H1 (cell line): ENCODE data around the gene ABCB10. TPM values are rescaled to one million over a fixed set of nuclear protein-coding genes. Genes with fewer than 3 reads are reported as not detected.

Experiments used
- CTCF ChIA-PET: fragments of 300-600 bp; sonication (Branson Sonifier 250); formaldehyde crosslinking; loops from one replicate; lab custom pipeline; 2021; ENCODE audit not compliant: partially characterized antibody; lab: Charles Lee
- POLR2A ChIA-PET: fragments of 300-600 bp; sonication (Branson Sonifier 250); formaldehyde crosslinking; loops from one replicate; lab custom pipeline; 2021; ENCODE audit warnings: inconsistent platforms; ENCODE audit not compliant: partially characterized antibody; lab: Charles Lee
- DNase-seq, 2 experiments: peaks; one replicate each; pipeline versions ENCODE4 v3.0.0 to v3.0.0-alpha.2; 2010 to 2022; ENCODE audit warnings: low spot score in 2 of 2, low read depth in 1 of 2, mixed read lengths in 1 of 2
- FAIRE-seq: peaks from 2 replicates; lab custom pipeline; 2011; peaks lifted over from hg19 to GRCh38; lab: Jason Lieb, UNC
- H2AFZ ChIP-seq: 2 replicates; pipeline ENCODE4 v1.8.1; 2012; ENCODE audit warnings: low read length, inconsistent platforms
- H2AK5ac ChIP-seq: 2 replicates; pipeline ENCODE4 v1.6.1; 2013; ENCODE audit warnings: low read depth, low read length
- H2BK120ac ChIP-seq: replicated peaks from 2 replicates; pipeline ENCODE3; 2013; ENCODE audit warnings: low read depth, low read length, inconsistent platforms
- H2BK12ac ChIP-seq: 2 replicates; pipeline ENCODE4 v1.6.1; 2013; ENCODE audit warnings: low read depth, low read length
- H2BK15ac ChIP-seq: 2 replicates; pipeline ENCODE4 v1.6.1; 2013; ENCODE audit warnings: low read length
- H2BK20ac ChIP-seq: 2 replicates; pipeline ENCODE4 v1.6.1; 2013; ENCODE audit warnings: low read length
- H2BK5ac ChIP-seq: 2 replicates; pipeline ENCODE4 v1.6.1; 2013; ENCODE audit warnings: low read depth, low read length
- H3K14ac ChIP-seq: 2 replicates; pipeline ENCODE4 v1.6.1; 2013; ENCODE audit warnings: inconsistent platforms; ENCODE audit not compliant: insufficient read length
- H3K18ac ChIP-seq: 2 replicates; pipeline ENCODE4 v1.6.1; 2013; ENCODE audit warnings: low read length; ENCODE audit errors: extremely low read depth
- H3K23ac ChIP-seq: 2 replicates; pipeline ENCODE4 v1.6.1; 2013; ENCODE audit warnings: inconsistent platforms; ENCODE audit not compliant: insufficient read length
- H3K23me2 ChIP-seq: 2 replicates; pipeline ENCODE4 v1.6.1; 2013; ENCODE audit warnings: low read depth, low read length
- H3K27ac ChIP-seq: 2 replicates; pipeline ENCODE4 v1.6.1; 2011; ENCODE audit warnings: low read depth, low read length, inconsistent platforms
- H3K27me3 ChIP-seq, 4 experiments: replicated peaks in 1 of 4; 1 replicate in 1 of 4; 2 replicates in 3 of 4; pipeline versions ENCODE4 v1.6.1 to v1.8.1; 2011 to 2013; ENCODE audit warnings: low read length in 3 of 4, mild to moderate bottlenecking in 3 of 4, inconsistent platforms in 2 of 4, mixed read lengths in 2 of 4, moderate library complexity in 1 of 4; ENCODE audit not compliant: control insufficient read depth in 3 of 4, insufficient read depth in 3 of 4; ENCODE audit errors: extremely low read depth in 1 of 4
- H3K36me3 ChIP-seq, 4 experiments: 2 replicates each; pipeline versions ENCODE4 v1.6.1 to v1.8.1; 2011 to 2013; ENCODE audit warnings: mild to moderate bottlenecking in 4 of 4, low read length in 3 of 4, moderate library complexity in 2 of 4, control low read depth in 1 of 4, inconsistent platforms in 1 of 4; ENCODE audit not compliant: insufficient read depth in 4 of 4, control insufficient read depth in 2 of 4
- H3K4ac ChIP-seq: replicated peaks from 2 replicates; pipeline ENCODE3; 2013; ENCODE audit warnings: low read length, low read depth, mixed read lengths, inconsistent platforms; ENCODE audit not compliant: insufficient read length
- H3K4me1 ChIP-seq, 4 experiments: replicated peaks in 1 of 4; 1 replicate in 1 of 4; 2 replicates in 3 of 4; pipeline versions ENCODE4 v1.6.1 to v1.8.1; 2011 to 2013; ENCODE audit warnings: low read length in 3 of 4, inconsistent platforms in 2 of 4, mixed read lengths in 1 of 4; ENCODE audit not compliant: insufficient read depth in 4 of 4, control insufficient read depth in 3 of 4
- H3K4me2 ChIP-seq, 2 experiments: 2 replicates each; pipeline versions ENCODE4 v1.6.1 to v1.8.1; 2011 to 2013; ENCODE audit warnings: low read depth in 2 of 2, low read length in 2 of 2, control low read depth in 1 of 2, inconsistent platforms in 1 of 2, mild to moderate bottlenecking in 1 of 2; ENCODE audit not compliant: insufficient read depth in 1 of 2
- H3K4me3 ChIP-seq, 4 experiments: fragments of 200-600, 300-600 bp in 1 of 4; sonication (generic), shearing (Covaris generic), sonication (Bioruptor Twin) in 1 of 4; 2 replicates each; pipeline versions ENCODE4 v1.5.1 to v1.8.1; 2011 to 2016; ENCODE audit warnings: low read length in 4 of 4, low read depth in 3 of 4, control low read depth in 2 of 4, inconsistent platforms in 2 of 4, mild to moderate bottlenecking in 2 of 4, mixed read lengths in 1 of 4, moderate library complexity in 1 of 4; ENCODE audit not compliant: insufficient read depth in 2 of 4; ENCODE audit errors: extremely low read depth in 1 of 4
- H3K56ac ChIP-seq: replicated peaks from 2 replicates; pipeline ENCODE3; 2013; ENCODE audit warnings: low read depth, mild to moderate bottlenecking, mixed read lengths, low read length, inconsistent platforms; ENCODE audit not compliant: insufficient read length
- H3K79me1 ChIP-seq: 2 replicates; pipeline ENCODE4 v1.6.1; 2013; ENCODE audit warnings: low read depth, low read length, control low read depth
- H3K79me2 ChIP-seq, 2 experiments: 2 replicates each; pipeline versions ENCODE4 v1.6.1 to v1.8.1; 2012 to 2013; ENCODE audit warnings: low read length in 2 of 2, mild to moderate bottlenecking in 2 of 2, inconsistent platforms in 1 of 2; ENCODE audit not compliant: insufficient read depth in 2 of 2, control insufficient read depth in 1 of 2
- H3K9ac ChIP-seq, 4 experiments: replicated peaks in 1 of 4; 1 replicate in 1 of 4; 2 replicates in 3 of 4; pipeline versions ENCODE4 v1.6.1 to v1.8.1; 2011 to 2013; ENCODE audit warnings: low read depth in 3 of 4, low read length in 3 of 4, control low read depth in 2 of 4, mild to moderate bottlenecking in 2 of 4, moderate library complexity in 2 of 4, inconsistent platforms in 1 of 4; ENCODE audit errors: extremely low read depth in 1 of 4
- H3K9me3 ChIP-seq, 2 experiments: 2 replicates each; pipeline versions ENCODE4 v1.6.1 to v1.8.1; 2012 to 2013; ENCODE audit warnings: mild to moderate bottlenecking in 2 of 2, moderate library complexity in 2 of 2, control low read depth in 1 of 2, inconsistent platforms in 1 of 2, low read depth in 1 of 2, low read length in 1 of 2, mixed read lengths in 1 of 2; ENCODE audit not compliant: insufficient read depth in 2 of 2
- H4K20me1 ChIP-seq, 2 experiments: replicated peaks in 1 of 2; 2 replicates each; pipeline versions ENCODE3 to v1.8.1; 2011 to 2013; ENCODE audit warnings: inconsistent platforms in 2 of 2, low read length in 2 of 2, mild to moderate bottlenecking in 1 of 2; ENCODE audit not compliant: insufficient read depth in 2 of 2, control insufficient read depth in 1 of 2
- H4K5ac ChIP-seq: 2 replicates; pipeline ENCODE4 v1.6.1; 2013; ENCODE audit warnings: low read length, low read depth, mixed read lengths, inconsistent platforms; ENCODE audit not compliant: insufficient read length
- H4K8ac ChIP-seq: 2 replicates; pipeline ENCODE4 v1.8.0; 2013; ENCODE audit warnings: mild to moderate bottlenecking, moderate library complexity, low read length, inconsistent platforms; ENCODE audit not compliant: insufficient read depth; ENCODE audit errors: extremely low read depth
- H4K91ac ChIP-seq: replicated peaks from 2 replicates; pipeline ENCODE3; 2013; ENCODE audit warnings: low read length, mixed read lengths, inconsistent platforms; ENCODE audit not compliant: insufficient read length
- BCL11A ChIP-seq, 2 experiments: IDR thresholded peaks; one replicate each; pipeline ENCODE4 v1.6.1; 2011; ENCODE audit warnings: low read depth in 2 of 2, low read length in 2 of 2, mild to moderate bottlenecking in 2 of 2
- BRCA1 ChIP-seq: IDR thresholded peaks from 2 replicates; pipeline ENCODE4 v1.6.1; 2012; ENCODE audit warnings: low read depth, low read length, improper control_type of control experiment
- CHD1 ChIP-seq: IDR thresholded peaks from 2 replicates; pipeline ENCODE4 v1.6.1; 2012; ENCODE audit warnings: low read depth, low read length, improper control_type of control experiment
- CREB1 ChIP-seq: IDR thresholded peaks from 2 replicates; pipeline ENCODE4 v1.6.1; 2012; ENCODE audit warnings: inconsistent platforms
- PHF8 ChIP-seq: fragments of 200-600 bp; sonication (generic); conservative IDR thresholded peaks from 2 replicates; pipeline ENCODE4 v1.7.1; 2012; ENCODE audit warnings: low read depth, mild to moderate bottlenecking, inconsistent platforms, low read length, moderate library complexity
- POLR2A ChIP-seq, 2 experiments: IDR thresholded peaks; 1 replicate in 1 of 2; 2 replicates in 1 of 2; pipeline ENCODE4 v1.6.1; 2011; ENCODE audit warnings: low read depth in 2 of 2, low read length in 2 of 2, mild to moderate bottlenecking in 2 of 2; ENCODE audit errors: control extremely low read depth in 1 of 2
- POU5F1 ChIP-seq: IDR thresholded peaks from 2 replicates; pipeline ENCODE4 v1.6.1; 2011; ENCODE audit warnings: low read depth, mild to moderate bottlenecking, low read length, moderate library complexity
- TBP ChIP-seq: IDR thresholded peaks from 2 replicates; pipeline ENCODE4 v1.6.1; 2011; ENCODE audit warnings: low read depth, low read length, improper control_type of control experiment
- TCF12 ChIP-seq: IDR thresholded peaks from 2 replicates; pipeline ENCODE4 v1.6.1; 2011; ENCODE audit warnings: low read depth, mild to moderate bottlenecking, low read length
- YY1 ChIP-seq: IDR thresholded peaks from 2 replicates; pipeline ENCODE4 v1.6.1; 2011; ENCODE audit warnings: low read depth, mild to moderate bottlenecking, low read length
- polyA plus RNA-seq, 7 experiments: library from polyadenylated mRNA; depleted of rRNA in 3 of 7; stranded (reverse) in 5 of 7; unstranded in 2 of 7; fragments of >200 nt in 5 of 7; fragments of 200-250 nt in 2 of 7; gene quantifications; 1 replicate in 5 of 7; 2 replicates in 1 of 7; 4 replicates in 1 of 7; pipeline versions ENCODE4 v1.2.1 to v1.2.3, GENCODE V29; 2011 to 2013; ENCODE audit warnings: missing spikeins in 2 of 7, mixed read lengths in 2 of 7
- total RNA-seq: library from RNA; stranded (reverse); fragmentation: NEBNext Ultra II Directional; extraction: Animal tissue kit (Norgen Biotek cat#: 25700); gene quantifications from 2 replicates; pipeline ENCODE4 v1.2.1, GENCODE V29; 2021
- TF ChIP-seq, protein P1 (sequence below): IDR thresholded peaks from 2 replicates; pipeline ENCODE4 v1.6.1; 2012; ENCODE audit warnings: inconsistent platforms

Gene ABCB10
- total and polyA plus RNA-seq, 2 of the 8 experiments (the other 6 are each of a cell fraction or from before 2014, with no cell fraction given), result 3.6 to 11.9 TPM

DNA sequence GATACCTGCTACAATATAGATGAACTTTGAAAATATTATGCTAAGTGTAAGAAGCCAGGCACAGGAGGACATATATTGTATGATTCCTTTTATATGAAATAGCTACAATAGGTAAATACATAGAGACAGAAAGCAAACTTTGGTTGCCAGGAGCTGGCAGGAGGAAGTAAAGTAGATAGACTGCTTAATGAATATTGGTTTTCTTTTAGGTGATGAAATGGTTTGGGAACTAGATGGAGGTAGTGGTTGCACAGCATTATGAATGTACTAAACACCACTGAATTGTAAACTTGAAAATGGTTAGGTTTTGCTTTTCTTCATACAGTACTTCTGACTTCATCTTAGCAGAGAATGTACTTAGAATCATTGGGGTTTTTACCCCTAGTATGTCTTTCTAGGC, 21.5 kb downstream of the ABCB10 start:
- Histone ChIP-seq H2BK5ac (no peak overlapping the region), H3K4me1 (no peaks in the 10 kb centered on the region), H3K79me2 (no peaks in the 10 kb centered on the region), H2BK20ac (no peak overlapping the region), H3K14ac (no peak overlapping the region), H3K9ac (no peak overlapping the region), H3K56ac (no peak overlapping the region), H3K79me1 (no peaks in the 10 kb centered on the region), H2AK5ac (no peak overlapping the region), H3K9me3 (no peaks in the 10 kb centered on the region), H3K27ac (no peak overlapping the region), H4K5ac (no peak overlapping the region), H4K8ac (no peak overlapping the region), H2BK12ac (no peak overlapping the region), H3K4ac (no peak overlapping the region), H3K4me2 (no peak overlapping the region), H2BK120ac (no peak overlapping the region), H3K23ac (no peak overlapping the region), H2AFZ (no peak overlapping the region), H2BK15ac (no peak overlapping the region), H3K18ac (no peak overlapping the region), H3K36me3 (peaks cover 0 to 9% (median 3%) of the 10 kb centered on the region in 4 experiments; a peak in 5 of 8 replicates), H4K91ac (no peak overlapping the region), H3K4me3 (no peak overlapping the region), H3K23me2 (no peaks in the 10 kb centered on the region), H4K20me1 (no peaks in the 10 kb centered on the region), H3K27me3 (no peaks in the 10 kb centered on the region)
- FAIRE-seq, result no peak
- ChIA-PET CTCF (interaction anchor here (0.7 kb wide), 2 partner anchors 64 to 501 kb away, joined by 4 to 8 read pairs; no protein-coding TSS in a partner anchor), POLR2A (interaction anchor here (1.0 kb wide), 1 partner anchor 21 kb away, joined by 3 read pairs; the partner anchor contains the start of gene ABCB10)
- DNase-seq, result no peak
- no peak for TF ChIP-seq POLR2A (IDR thresholded peaks at IDR 0.05; ENCODE audit: control extremely low read depth in 1 of 2, low read depth in 2 of 2, low read length in 2 of 2)
- no peak for TF ChIP-seq CHD1
- no peak for TF ChIP-seq BRCA1
- TF ChIP-seq TBP, result no peak
- TF ChIP-seq PHF8, result no peak
- TF ChIP-seq CREB1, result no peak
- TF ChIP-seq POU5F1, result no peak
- TF ChIP-seq, protein P1, sequence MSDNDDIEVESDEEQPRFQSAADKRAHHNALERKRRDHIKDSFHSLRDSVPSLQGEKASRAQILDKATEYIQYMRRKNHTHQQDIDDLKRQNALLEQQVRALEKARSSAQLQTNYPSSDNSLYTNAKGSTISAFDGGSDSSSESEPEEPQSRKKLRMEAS, result no peak
- TF ChIP-seq TCF12, result no peak
- no peak for TF ChIP-seq BCL11A (IDR thresholded peaks at IDR 0.05; ENCODE audit: low read depth in 2 of 2, low read length in 2 of 2)
- no peak for TF ChIP-seq YY1
